ENCODE data around the gene LGR6.
A peak's percentile ranks its signal among the peaks of the same experiment; 100 is the strongest.

LGR6 gene

DNA sequence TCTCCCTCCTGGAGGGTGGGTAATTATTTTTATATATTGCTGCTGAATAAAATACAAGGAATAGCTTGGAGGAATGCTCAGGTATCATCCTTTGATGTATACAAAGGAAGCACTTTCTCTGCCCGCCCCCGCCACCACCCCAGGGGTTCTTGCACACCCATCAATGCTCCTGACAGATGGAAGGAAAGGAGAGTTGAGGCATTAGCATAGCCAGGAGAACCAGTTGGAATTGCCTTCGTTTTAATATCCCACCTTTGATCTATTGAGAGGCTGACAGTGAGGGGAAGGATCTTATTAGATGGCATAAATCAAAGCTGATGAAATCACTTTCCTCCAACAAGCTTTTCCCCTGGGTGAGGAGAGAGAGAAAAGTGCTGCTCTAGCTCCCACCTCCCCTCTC is 71.1 kb downstream of the LGR6 start:
- DNase-seq (ENCODE audit: low read depth in 2 of 2) = no peak

DNA sequence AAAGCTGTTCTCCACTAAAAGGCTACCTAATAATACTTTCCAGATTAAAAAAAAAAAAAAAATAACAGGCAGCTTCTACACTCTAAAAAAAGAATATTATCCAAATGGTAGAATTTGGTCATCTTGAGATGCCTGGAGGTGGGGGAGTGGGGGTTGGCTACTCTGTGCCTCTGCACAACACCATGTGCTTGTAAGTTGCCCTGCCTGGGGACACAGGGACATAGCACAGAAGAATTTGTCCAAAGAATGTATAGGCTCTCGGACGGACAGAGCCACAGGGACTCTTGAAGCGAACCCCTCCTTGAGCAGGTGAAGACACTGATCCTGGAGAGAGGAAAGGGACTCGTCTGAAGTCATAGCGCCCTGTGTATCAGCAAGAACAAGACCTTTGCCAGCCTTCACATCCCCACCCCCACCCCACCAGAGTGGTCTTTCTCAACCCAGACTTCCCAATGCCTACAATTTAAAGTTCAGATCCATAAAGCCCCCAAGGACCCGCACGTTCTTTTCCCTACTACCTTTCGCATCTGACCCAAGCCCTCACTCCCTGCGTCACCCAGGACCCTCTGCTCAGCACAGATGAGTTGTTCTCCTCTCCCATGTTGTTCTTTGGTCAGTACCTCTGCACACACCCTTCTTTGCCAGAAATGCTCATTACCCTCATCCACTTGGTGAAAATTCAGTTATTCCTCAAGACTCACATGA is 72.6 kb downstream of the LGR6 start:
- no peak for DNase-seq (ENCODE audit: low read depth in 2 of 2)

DNA sequence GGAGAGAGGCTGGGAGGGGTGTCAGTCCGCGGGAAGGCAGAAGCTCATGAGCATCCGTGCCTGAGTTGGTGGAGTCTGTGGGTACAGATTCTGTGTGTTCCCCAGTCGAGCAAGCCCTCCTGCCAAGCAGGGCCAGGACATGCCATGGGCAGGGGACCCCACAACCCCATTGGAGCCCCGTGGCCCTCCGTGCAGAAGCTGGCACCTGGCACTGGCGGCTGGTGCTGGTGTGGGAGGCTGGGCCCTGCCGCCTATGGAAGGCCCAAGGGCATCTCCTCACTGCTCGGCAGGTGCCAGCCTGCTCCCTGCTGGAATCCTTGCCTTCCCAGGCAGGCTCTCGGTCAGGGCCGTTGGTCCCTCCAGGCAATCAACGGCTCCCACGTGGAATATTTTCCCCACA is 74.4 kb downstream of the LGR6 start:
- DNase-seq (ENCODE audit: low read depth in 2 of 2) = no peak

DNA sequence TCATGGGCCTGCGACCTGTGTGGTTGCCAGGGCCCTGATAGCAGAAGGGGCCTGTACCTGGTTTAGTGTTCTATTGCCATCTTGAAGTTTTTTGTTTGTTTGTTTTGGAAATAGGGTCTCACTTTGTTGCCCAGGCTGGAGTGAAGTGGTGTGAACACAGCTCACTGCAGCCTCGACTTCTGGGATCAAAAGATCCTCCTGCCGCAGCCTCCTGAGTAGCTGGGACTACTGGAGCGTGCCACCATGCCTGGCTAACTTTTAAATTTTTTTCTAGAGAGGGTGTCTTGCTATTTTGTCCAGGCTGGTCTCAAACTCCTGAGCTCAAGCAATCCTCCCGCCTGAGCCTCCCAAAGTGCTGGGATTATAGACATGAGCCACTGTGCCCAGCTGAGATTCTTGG is 75.2 kb downstream of the LGR6 start:
- DNase-seq (ENCODE audit: low read depth in 2 of 2) = no peak

DNA sequence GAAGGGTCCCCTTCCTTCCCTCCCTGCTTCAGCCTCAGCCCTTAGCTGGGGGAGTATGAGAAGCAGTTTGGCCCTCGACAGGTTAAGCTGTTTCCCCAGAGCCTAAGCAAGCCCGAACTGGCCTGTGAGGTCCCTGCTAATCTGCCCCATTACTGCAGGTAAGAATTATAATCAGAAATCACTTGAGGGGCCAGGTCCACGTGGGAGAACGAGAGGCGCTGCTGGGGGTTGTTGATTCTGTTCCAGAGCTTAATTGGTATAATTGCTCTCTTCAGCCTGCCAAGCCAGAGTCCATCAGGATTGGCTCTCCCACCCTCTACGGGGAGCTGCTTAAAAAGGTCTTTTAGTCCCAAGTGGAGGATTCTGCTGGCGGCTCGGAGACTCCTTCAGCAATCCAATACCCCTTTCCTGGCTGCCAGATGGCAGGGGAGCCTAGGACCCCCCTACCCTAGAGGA is 77.3 kb downstream of the LGR6 start:
- DNase-seq (ENCODE audit: low read depth in 2 of 2) = no peak

DNA sequence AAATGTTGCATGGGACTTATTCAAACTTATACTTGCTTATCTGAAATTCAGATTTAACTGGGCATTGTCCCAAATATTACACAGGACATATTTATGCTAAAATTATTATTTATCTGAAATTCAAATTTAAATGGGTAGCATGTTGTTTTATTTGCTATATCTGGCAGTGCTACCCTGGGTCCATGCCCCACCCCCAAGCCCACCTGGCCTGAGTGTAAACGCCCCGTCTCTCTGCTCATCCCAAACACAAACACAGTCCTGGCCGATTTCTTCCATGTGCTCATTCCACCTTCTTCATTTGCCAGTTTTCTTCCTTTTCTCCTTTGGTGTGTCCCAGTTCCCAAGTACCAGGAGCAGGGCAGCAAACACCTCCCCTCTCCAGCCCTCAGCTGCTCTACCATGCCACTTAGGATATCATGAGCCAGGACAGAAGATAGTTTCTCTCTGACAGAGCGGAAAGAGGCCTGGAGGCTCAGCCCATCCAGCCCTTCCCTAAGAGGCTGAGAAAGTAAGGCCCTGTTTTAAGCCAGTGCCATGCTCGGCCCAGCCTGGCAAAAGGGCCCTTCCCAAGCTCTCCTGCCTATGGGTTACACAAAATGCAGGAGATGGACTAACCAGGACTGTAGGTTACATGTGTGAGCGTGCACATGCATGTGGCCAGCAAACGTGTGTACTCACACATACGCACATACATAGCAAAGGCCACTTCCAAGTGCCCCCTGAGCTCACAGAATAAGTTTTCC is 78.7 kb downstream of the LGR6 start:
- no peak for DNase-seq (ENCODE audit: low read depth in 2 of 2)

DNA sequence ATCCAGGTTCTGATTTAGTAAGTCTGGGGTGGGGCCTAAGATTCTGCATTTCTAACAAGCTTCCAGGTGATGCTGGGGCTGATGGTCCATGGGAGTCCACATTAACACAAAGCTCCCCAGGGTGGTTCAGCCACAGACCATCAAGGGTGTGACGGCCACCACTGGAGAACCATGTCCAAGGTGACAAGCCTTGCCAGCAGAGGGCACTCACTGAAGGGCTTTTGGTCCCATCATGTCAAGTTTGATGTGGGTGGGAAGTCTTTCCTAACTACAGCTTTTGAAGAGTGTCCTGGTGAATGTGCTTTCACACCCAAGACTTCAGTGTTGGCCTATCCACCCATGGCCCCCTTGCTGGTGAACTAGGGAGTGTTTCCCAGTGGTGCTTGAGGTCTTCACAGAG is 81.0 kb downstream of the LGR6 start:
- peak; percentile 6 to 20 for DNase-seq (ENCODE audit: low read depth in 2 of 2)

DNA sequence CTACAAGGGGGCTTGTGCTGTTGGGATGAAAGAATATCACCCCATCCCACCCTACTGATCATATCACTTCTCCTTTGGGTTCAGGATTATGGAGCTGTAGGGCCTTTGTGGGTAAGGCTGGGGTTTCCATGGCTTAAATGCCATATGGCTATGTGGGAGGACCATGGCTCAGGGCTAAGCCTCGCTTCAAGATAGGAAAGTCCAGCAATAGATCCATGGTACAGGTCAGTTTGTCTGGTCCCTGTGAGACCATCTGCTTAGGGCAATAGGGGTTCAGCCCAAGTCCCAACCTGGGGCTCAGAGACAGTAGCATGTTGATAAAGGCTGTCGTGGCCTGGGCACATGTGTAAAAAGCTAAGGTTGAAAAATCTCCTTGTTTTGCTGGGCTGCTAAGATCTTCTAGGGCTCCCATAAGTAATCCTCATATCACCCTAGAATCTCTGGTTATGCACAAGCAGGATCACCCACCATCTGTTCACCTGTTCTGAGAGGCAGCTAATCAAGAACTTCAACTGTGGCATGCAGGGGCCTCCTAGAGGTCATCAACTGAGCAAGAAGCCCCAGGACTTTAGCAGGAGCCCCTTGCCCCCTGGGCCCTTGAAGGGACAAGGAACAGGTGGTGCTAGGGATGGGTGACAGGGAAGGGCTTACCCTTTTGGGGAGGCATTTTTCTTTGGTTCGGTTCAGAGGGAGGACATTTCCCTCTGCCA is 81.6 kb downstream of the LGR6 start:
- DNase-seq (ENCODE audit: low read depth in 2 of 2) = no peak

DNA sequence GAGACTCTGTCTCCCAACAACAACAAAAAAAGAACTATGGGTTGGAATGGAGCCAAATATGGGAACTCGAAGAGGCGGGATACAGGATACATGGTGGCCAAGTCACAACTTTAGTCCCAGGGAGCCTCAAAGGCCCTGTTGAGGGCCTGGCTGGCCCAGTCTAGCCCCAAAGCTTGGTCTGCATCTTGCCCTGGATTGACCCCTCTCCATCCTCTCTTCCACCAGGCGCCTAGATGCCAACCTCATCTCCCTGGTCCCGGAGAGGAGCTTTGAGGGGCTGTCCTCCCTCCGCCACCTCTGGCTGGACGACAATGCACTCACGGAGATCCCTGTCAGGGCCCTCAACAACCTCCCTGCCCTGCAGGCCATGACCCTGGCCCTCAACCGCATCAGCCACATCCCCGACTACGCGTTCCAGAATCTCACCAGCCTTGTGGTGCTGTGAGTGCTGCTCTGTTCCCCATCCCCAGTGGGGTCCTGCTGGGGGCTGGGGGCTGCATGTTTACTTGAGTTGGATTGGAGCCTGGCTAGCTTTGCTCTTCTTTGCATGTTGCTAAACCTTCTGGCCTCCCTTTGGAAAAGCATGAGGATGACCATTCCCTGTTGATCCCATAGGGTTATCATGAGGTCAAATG is 82.6 kb downstream of the LGR6 start:
- DNase-seq (ENCODE audit: low read depth in 2 of 2) = no peak

DNA sequence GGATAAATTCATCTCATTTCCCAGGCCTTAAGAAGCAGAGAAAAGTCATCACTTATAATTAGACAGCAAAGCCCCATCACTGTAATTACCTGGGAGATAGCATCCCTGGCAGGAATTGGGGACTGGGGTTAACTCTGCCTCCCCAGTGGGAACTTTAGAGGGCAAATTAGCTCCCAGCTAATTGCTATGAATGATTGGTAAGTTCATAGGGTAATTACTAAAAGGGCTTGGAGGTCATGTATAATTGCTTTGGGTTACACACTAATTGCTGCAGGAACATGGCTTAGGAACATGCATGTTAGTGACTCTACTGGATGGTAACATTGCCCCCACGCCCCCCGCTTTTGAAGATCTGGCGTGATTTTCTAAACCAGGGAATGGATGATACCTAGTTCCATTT is 83.3 kb downstream of the LGR6 start:
- DNase-seq (ENCODE audit: low read depth in 2 of 2) = no peak

DNA sequence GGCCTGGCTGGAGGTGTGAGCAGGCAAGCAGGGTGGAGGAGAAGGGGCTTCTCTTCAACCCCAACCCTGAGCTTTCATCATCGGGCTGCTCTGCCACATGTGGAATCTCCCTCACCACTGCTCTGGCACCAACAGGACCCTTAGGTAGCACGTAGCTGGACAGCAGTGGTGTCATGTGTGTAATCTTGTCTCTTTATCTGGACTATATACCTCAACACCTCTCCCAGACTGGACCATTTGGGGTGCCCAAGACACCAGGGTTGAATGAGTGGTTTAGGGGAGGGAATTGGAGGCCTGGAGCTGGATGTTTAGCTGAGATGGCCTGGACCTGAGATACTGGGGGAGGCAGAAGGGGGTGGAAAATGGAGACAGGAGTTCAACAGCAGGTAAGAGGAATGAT is 85.2 kb downstream of the LGR6 start:
- DNase-seq (ENCODE audit: low read depth in 2 of 2) = no peak

DNA sequence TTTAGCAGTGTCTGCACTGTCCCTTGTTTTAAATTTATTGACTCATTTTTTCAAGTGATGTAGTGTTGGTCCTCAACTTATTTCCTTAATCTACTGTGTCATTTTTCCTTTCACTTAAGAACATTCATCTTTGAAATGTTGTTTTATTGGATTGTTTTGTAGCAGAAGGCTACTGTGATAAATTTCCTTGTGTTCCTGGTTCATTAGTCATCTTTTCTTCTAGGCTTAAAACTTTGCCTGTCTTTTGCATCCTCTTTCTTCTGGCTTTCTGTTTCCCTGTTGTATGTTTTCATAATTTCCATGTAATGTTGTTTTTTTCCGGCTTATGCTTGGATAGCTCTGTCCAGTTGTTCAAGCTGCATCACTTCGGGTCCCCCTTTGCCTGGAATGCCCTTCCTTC is 86.2 kb downstream of the LGR6 start:
- DNase-seq (ENCODE audit: low read depth in 2 of 2) = no peak

DNA sequence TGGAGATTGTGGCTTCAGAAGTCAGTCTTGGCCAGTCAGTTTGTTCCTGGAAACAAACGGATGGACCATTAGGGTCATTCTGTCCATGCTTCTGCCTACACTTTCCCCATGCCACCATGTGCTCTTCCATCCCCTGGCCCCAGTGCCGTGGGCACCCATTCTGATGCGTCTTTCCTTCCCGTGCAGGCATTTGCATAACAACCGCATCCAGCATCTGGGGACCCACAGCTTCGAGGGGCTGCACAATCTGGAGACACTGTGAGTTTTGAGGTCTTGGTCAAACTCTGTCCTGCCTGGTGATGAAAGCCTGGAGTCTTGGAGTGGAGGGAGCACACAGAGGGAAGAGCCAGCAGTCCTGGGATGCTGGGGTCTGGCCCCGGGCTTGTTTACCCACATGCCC is 87.0 kb downstream of the LGR6 start:
- DNase-seq (ENCODE audit: low read depth in 2 of 2) = no peak

DNA sequence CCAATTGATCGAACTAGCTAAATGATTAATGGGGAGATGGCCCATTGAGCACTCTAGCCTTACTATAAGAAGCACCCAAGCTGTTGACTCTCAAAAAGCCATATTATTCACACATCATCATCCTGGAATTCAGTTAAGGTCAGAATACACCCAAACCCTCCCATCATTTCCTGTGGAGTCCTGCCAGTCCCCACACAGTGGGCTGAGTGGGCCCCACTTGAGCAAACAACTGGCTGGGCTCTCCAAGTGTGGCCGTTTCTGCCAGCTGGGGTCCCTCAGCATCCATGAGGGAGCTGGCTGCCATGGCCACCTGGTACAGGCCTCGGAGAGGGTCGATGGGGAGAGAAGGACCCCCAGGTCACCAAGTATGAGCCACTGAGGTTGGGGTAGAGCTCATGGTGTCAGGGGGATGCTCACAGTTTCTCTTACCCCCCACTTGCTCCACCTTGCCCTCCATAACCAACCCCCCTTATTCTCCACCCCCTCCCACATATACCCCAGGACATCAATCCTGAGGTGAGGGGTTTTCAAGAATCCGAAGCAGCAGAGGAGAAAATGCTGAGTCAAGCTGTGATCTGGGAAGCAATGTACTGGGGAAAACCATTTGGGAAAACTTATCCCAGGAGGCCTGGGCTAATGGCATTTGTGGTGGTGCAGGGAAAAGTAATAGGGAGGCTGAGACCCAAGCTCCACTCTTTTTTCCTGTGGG is 87.9 kb downstream of the LGR6 start:
- DNase-seq (ENCODE audit: low read depth in 2 of 2) = no peak

DNA sequence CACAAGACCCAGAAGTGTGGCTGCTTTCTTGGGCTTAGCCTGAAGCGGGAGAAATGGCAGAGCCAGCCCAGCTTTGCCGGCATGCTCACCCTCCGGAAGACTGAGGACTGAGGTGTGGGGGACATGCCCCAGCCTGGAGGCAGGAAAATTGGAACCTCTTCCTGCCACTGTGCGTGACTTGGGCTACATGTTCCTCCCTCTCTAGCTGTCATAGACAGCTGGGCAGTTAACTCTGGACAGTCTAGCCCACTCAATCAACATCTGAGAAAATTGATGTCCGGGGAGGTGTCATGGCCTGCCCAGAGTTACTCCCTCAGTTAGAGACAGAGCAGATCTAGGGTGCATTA is 88.4 kb downstream of the LGR6 start:
- no peak for DNase-seq (ENCODE audit: low read depth in 2 of 2)

DNA sequence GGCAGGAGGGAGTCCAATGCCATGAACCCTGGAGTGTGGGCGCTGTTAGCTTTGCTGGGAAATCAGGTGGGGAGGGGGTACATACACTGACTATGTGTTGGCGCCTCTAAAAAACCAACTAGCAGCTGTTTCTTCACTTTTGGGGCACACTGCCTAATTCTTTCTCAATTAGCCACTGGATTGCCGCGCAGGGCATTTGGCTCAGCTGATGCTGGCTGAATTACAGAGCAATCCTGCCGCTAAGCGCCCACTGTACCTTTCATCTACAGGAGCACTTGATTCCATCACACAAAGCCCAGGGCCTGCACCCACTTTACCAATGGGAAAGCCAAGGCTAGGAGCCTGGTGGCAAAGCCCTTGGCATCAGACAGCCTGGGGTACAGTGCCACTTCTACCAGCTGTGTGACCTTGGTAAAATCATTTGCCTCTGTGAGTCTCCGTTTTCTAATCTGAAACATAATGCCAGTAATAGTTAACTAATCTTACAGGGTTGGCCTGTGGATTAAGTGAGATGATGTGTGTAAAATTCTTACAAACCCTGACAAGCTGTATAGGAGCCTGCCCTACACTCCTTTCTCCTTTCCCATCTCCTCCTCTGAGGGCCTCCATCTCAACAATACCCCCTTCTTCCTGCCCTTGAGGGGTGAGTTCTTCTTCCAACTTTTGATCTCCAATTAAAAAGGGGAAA is 89.1 kb downstream of the LGR6 start:
- DNase-seq (ENCODE audit: low read depth in 2 of 2) = no peak

DNA sequence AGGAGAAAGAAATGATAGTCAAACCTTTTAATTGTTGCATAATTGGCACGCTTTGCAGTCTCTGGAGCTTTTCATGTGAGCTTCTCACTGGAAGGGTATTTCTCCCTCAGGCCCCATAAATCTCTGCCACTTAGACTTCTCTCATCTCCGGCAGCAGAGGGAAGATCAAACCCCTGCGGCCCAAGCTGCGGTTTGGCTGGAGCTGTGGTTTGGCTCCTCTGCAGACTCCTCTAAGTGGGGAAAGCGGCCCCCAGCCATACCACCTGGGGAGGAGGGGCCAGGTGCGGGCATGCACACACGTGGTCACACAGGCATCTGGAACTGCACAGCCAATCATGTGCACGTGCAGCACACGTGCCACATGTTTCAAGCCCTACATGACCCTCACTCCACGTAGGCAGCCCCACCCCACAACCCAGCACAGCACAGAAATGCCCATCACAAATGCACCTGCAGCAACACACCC is 89.8 kb downstream of the LGR6 start:
- no peak for DNase-seq (ENCODE audit: low read depth in 2 of 2)

DNA sequence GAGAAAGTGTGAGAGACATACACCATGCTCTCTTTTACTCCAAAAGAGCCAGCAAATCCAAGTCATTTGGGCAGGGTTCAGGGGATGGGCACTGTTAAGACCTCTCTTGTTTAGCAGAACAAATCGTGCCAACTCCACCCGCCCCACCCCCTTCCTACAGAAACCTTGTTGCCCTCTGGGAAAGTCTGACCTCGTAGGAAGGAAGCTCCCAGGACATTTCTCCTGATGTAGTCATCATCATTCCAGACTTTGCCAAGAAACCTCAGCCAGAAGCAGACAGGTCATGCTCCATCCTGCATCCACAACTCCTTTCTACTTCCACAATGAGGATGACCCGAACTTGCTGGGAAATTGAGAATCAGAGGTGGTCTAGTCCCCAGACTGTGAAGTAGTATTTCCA is 90.4 kb downstream of the LGR6 start:
- DNase-seq (ENCODE audit: low read depth in 2 of 2) = no peak

DNA sequence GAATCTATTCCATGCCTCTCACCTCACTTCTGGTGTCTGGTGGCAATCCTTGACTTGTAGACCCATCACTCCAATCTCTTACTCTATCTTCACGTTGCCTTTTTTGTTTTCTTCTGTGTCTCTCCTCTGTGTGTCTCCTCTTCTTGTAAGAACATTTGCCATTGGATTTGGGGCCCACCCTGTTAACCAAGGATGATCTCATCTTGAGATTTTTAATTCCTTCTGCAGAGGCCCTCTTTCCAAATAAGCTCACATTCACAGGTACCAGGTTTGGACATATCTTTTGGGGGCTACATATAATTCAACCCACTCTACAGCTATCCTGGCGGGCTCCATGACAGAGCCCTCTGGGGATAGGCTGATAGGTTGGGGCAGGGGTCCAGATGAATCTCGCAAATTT is 92.3 kb downstream of the LGR6 start:
- DNase-seq (ENCODE audit: low read depth in 2 of 2) = no peak

DNA sequence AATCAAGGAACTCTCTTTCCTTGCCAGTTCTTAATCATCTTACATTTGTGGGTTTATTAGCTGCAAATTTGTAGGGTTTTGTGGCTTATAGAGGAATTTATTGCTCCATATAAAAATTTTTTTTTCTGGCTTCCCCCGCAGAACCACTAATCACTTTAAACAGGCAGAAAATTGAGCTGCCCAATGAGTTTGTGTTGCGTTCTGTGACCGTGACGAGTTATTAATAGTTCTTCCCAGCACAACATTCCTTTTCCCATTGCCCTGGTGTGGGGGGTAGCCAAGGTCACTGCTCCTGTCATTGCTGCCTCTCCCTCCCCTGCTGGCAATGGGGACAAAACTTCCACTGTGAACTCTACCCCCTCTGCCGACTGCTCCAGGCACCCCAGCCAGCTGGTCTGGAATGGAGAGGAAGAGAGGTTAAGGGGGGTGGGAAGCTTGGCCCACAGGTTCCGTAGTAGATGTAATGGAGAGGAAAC is 93.1 kb downstream of the LGR6 start:
- no peak for DNase-seq (ENCODE audit: low read depth in 2 of 2)

DNA sequence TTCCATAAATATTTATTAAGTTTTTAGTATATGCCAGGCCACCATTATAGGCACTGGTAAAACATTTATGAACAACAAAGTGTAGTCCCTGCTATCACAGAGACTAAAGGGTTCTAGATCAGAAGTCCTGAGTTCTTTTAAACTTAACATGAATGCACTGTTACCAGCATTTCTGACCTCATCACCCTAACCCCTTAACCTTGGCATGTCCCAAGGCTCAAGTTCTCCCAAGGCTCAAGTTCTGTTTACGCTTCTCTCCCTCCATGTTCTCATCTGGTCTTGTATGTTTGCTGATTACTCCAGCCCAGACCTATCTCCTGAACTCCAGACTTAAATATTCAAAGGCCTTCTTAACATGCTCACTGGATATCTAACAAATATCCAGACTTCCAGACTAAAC is 93.6 kb downstream of the LGR6 start:
- DNase-seq (ENCODE audit: low read depth in 2 of 2) = no peak

Measured in stimulated activated CD8-positive, alpha-beta memory T cell treated with anti-CD3 and anti-CD28 coated beads, Interleukin-7, amount 100 ng/mL, for 4 hours (primary cell).